CD4-positive, alpha-beta T cell treated with Interleukin-6 at 100 ng/mL for 8 hours (primary cell): ENCODE results near the gene TCHP.
A peak's percentile ranks its signal among the peaks of the same experiment; 100 is the strongest.
"Not testable (repeated sequence)": the region's sequence is repeated elsewhere in the genome, so short reads cannot be mapped to it uniquely, and the experiment has no call there.

Source experiments
- DNase-seq: peaks from one replicate; pipeline ENCODE4 v3.0.0-alpha.2; 2020; ENCODE audit warnings: mixed read lengths, low spot score

TCHP gene

GRCh38 chr12:109899783-109900751 is at the start of gene TCHP:
Gene TCHP, plus strand, starts transcription at chr12:109900274. Its CDS starts 2,753 bp downstream, at chr12:109903027.
- DNase-seq = peak; percentile 74

- DNase-seq = not testable (repeated sequence)
Measured at GRCh38 chr12:109850518-109850917, 49.6 kb upstream of the TCHP start.

- no peak for DNase-seq
Measured at GRCh38 chr12:109855377-109855776, 44.7 kb upstream of the TCHP start.

GRCh38 chr12:109857715-109858114 is 42.4 kb upstream of the TCHP start:
- no peak for DNase-seq

- no peak for DNase-seq
Measured at GRCh38 chr12:109858764-109859163, 41.3 kb upstream of the TCHP start.

- no peak for DNase-seq
Measured at GRCh38 chr12:109860977-109861376, 39.1 kb upstream of the TCHP start.

- DNase-seq = no peak
Measured at GRCh38 chr12:109861689-109862314, 38.3 kb upstream of the TCHP start.

- not testable (repeated sequence) for DNase-seq
Measured at GRCh38 chr12:109862491-109862890, 37.6 kb upstream of the TCHP start.

- DNase-seq = no peak
Measured at GRCh38 chr12:109863847-109864712, 36.0 kb upstream of the TCHP start.

- DNase-seq = no peak
Measured at GRCh38 chr12:109864916-109865315, 35.2 kb upstream of the TCHP start.

- no peak for DNase-seq
Measured at GRCh38 chr12:109868182-109869051, 31.7 kb upstream of the TCHP start.

- no peak for DNase-seq
Measured at GRCh38 chr12:109870648-109871047, 29.4 kb upstream of the TCHP start.

GRCh38 chr12:109871668-109872314 is 28.3 kb upstream of the TCHP start:
- DNase-seq = no peak

GRCh38 chr12:109873653-109874052 is 26.4 kb upstream of the TCHP start:
- no peak for DNase-seq

GRCh38 chr12:109875572-109876131 is 24.4 kb upstream of the TCHP start:
- no peak for DNase-seq

GRCh38 chr12:109876406-109876805 is 23.7 kb upstream of the TCHP start:
- no peak for DNase-seq

- no peak for DNase-seq
Measured at GRCh38 chr12:109877504-109878246, 22.4 kb upstream of the TCHP start.

GRCh38 chr12:109878247-109878625 is 21.8 kb upstream of the TCHP start:
- no peak for DNase-seq

GRCh38 chr12:109878749-109879148 is 21.3 kb upstream of the TCHP start:
- DNase-seq = no peak
